NCI-H510A treated with DMSO at 0.1 percent for 48 hours (cell line): ENCODE data around the gene GGTLC3.
"Not testable (repeated sequence)": the region's sequence is repeated elsewhere in the genome, so short reads cannot be mapped to it uniquely, and the experiment has no call there.

ENCODE experiments used
- DNase-seq: peaks from one replicate; lab custom pipeline; 2025; lab: John Stamatoyannopoulos, UW

Gene GGTLC3

GRCh38 chr22:18513454-18513853, 4.5 kb downstream of the GGTLC3 start:
- not testable (repeated sequence) for DNase-seq

- not testable (repeated sequence) for DNase-seq
These were observed 5.6 kb downstream of the GGTLC3 start for GRCh38 chr22:18512378-18512777.

GRCh38 chr22:18511327-18511726, 6.6 kb downstream of the GGTLC3 start:
- DNase-seq = not testable (repeated sequence)

- not testable (repeated sequence) for DNase-seq
These were observed 21.7 kb downstream of the GGTLC3 start for GRCh38 chr22:18496227-18496626.
